K562 (cell line): ENCODE results near the gene KCND2. TPM values are rescaled to one million over a fixed set of nuclear protein-coding genes. Genes with fewer than 3 reads are reported as not detected.

Source experiments
- BRD9 ChIP-seq: fragments of 450-650 bp; IDR thresholded peaks from 2 replicates; pipeline ENCODE4 v1.6.1; 2018; ENCODE audit warnings: low read depth; ENCODE audit not compliant: partially characterized antibody
- CSDE1 ChIP-seq, 2 experiments: fragments of 450-650 bp; IDR thresholded peaks; 2 replicates each; pipeline ENCODE4 v1.6.1; 2016; ENCODE audit warnings: mild to moderate bottlenecking in 1 of 2
- CTCF ChIP-seq, 3 experiments: IDR thresholded peaks in 2 of 3; conservative IDR thresholded peaks in 1 of 3; 2 replicates each; pipeline ENCODE4 v1.5.1; 2011 to 2012; ENCODE audit warnings: low read length in 3 of 3, mild to moderate bottlenecking in 3 of 3, control low read depth in 2 of 3, improper control_type of control experiment in 1 of 3, inconsistent platforms in 1 of 3, low read depth in 1 of 3, mixed read lengths in 1 of 3, moderate library complexity in 1 of 3; ENCODE audit not compliant: insufficient read depth in 2 of 3
- ELF1 ChIP-seq: fragments of 200-800 bp; sonication (Bioruptor generic); IDR thresholded peaks from 2 replicates; pipeline ENCODE4 v1.6.1; 2016; ENCODE audit warnings: missing genetic modification characterization, missing compliant biosample characterization
- HMG20A ChIP-seq: fragments of 450-650 bp; formaldehyde crosslinking; conservative IDR thresholded peaks from 2 replicates; pipeline ENCODE4 v1.4.0; 2020; ENCODE audit warnings: mild to moderate bottlenecking, mixed read lengths
- REST ChIP-seq, 2 experiments: fragments of 450-650 bp; formaldehyde crosslinking in 1 of 2; IDR thresholded peaks; 2 replicates each; pipeline versions ENCODE4 v1.4.0 to v1.6.1; 2014 to 2020; ENCODE audit warnings: mild to moderate bottlenecking in 2 of 2, borderline replicate concordance in 1 of 2, low read depth in 1 of 2
- RHOXF2B ChIP-seq: fragments of 250-450 bp; sonication (Bioruptor Pico); conservative IDR thresholded peaks from 2 replicates; pipeline ENCODE4 v1.5.1; 2021
- SRF ChIP-seq, 2 experiments: fragments of 250-450, 450-650 bp in 1 of 2; sonication (Bioruptor Pico) in 1 of 2; sonication (generic) in 1 of 2; formaldehyde crosslinking; IDR thresholded peaks; 2 replicates each; pipeline versions ENCODE4 v1.5.0 to v1.5.1; 2020 to 2022; ENCODE audit warnings: mild to moderate bottlenecking in 1 of 2, missing genetic modification reagents in 1 of 2
- USF2 ChIP-seq: sonication (generic); formaldehyde crosslinking; IDR thresholded peaks from 2 replicates; pipeline ENCODE4 v1.5.0; 2020; ENCODE audit warnings: missing genetic modification reagents
- ZFP91 ChIP-seq: sonication (generic); formaldehyde crosslinking; IDR thresholded peaks from 2 replicates; pipeline ENCODE4 v1.8.0; 2022; ENCODE audit warnings: mild to moderate bottlenecking, missing genetic modification reagents
- ZNF23 ChIP-seq: fragments of 250-450 bp; sonication (Bioruptor Pico); IDR thresholded peaks from 2 replicates; pipeline ENCODE4 v1.4.0; 2020; ENCODE audit warnings: mild to moderate bottlenecking
- ZNF586 ChIP-seq: fragments of 450-650 bp; formaldehyde crosslinking; conservative IDR thresholded peaks from 2 replicates; pipeline ENCODE4 v1.4.0; 2020; ENCODE audit warnings: mild to moderate bottlenecking, moderate library complexity
- polyA plus RNA-seq, 8 experiments: library from polyadenylated mRNA; depleted of rRNA in 4 of 8; stranded (reverse) in 5 of 8; unstranded in 3 of 8; fragments of >200 nt; fragmentation: Nextera tagmentation in 2 of 8; fragmentation: Illumina TruSeq in 1 of 8; extraction: Ambion mirVana in 2 of 8; extraction: Trizol in 1 of 8; gene quantifications; 2 replicates each; pipeline versions ENCODE4 v1.2.1 to v1.2.3, GENCODE V29; 2011 to 2014; ENCODE audit warnings: inconsistent platforms in 1 of 8, missing spikeins in 1 of 8
- total RNA-seq, 7 experiments: library from RNA; depleted of rRNA in 6 of 7; stranded (reverse); fragments of >200 nt in 6 of 7; fragmentation: Illumina TruSeq in 2 of 7; extraction: Trizol in 2 of 7; gene quantifications; 2 replicates each; pipeline versions ENCODE4 v1.2.1 to v1.2.3, GENCODE V29; 2011 to 2021; ENCODE audit warnings: low replicate concordance in 1 of 7

The KCND2 gene
- total and polyA plus RNA-seq, 9 of the 15 experiments (the other 6 are each of a cell fraction or from before 2014, with no cell fraction given) = 0.03 to 0.12 TPM; not detected in 7

- TF ChIP-seq CTCF (IDR thresholded peaks at IDR 0.05 in 2 of 3, conservative IDR thresholded peaks at IDR 0.05 in 1 of 3; ENCODE audit: insufficient read depth in 2 of 3, low read depth in 1 of 3, low read length in 3 of 3) = peak; percentile 49 to 86 (median 71); a peak in 5 of 6 replicates
- no peak for TF ChIP-seq CSDE1 (IDR thresholded peaks at IDR 0.05)
- no peak for TF ChIP-seq SRF (CRISPR knock-in tag; IDR thresholded peaks at IDR 0.05)
- TF ChIP-seq BRD9 = no peak
- TF ChIP-seq ZNF586 (CRISPR knock-in tag) = no peak
- no peak for TF ChIP-seq USF2 (CRISPR knock-in tag)
- TF ChIP-seq RHOXF2B (CRISPR knock-in tag) = no peak
- TF ChIP-seq REST (IDR thresholded peaks at IDR 0.05; ENCODE audit: borderline replicate concordance) = peak; percentile 81
- TF ChIP-seq REST (CRISPR knock-in tag; IDR thresholded peaks at IDR 0.05; ENCODE audit: low read depth) = no peak
- no peak for TF ChIP-seq HMG20A (CRISPR knock-in tag)
- 0 out of 2 replicates have a peak, but pooled peaks have one; percentile 12 for TF ChIP-seq ELF1 (tag)
- TF ChIP-seq ZNF23 (CRISPR knock-in tag) = no peak
- no peak for TF ChIP-seq ZFP91 (CRISPR knock-in tag)
Observed at GRCh38 chr7:120725376-120726039, 452.5 kb downstream of the KCND2 start (continued).
